NB4 (cell line): ENCODE measurements around the gene ERVH48-1.

Source experiments
- MAX ChIP-seq: IDR thresholded peaks from 2 replicates; pipeline ENCODE4 v1.6.1; 2011; ENCODE audit warnings: low read depth, low read length
- MYC ChIP-seq: IDR thresholded peaks from 2 replicates; pipeline ENCODE4 v1.6.1; 2011; ENCODE audit warnings: low read depth, low read length
- POLR2A ChIP-seq: IDR thresholded peaks from 2 replicates; pipeline ENCODE4 v1.6.1; 2011; ENCODE audit warnings: mild to moderate bottlenecking; ENCODE audit not compliant: insufficient read length; ENCODE audit errors: extremely low read depth
- TF ChIP-seq, protein P1 (sequence below): IDR thresholded peaks from one replicate; pipeline ENCODE4 v1.5.1; 2012; ENCODE audit warnings: low read depth, low read length

- TF ChIP-seq MYC (no peak), MAX (no peak), POLR2A (no peak)
- TF ChIP-seq, protein P1, sequence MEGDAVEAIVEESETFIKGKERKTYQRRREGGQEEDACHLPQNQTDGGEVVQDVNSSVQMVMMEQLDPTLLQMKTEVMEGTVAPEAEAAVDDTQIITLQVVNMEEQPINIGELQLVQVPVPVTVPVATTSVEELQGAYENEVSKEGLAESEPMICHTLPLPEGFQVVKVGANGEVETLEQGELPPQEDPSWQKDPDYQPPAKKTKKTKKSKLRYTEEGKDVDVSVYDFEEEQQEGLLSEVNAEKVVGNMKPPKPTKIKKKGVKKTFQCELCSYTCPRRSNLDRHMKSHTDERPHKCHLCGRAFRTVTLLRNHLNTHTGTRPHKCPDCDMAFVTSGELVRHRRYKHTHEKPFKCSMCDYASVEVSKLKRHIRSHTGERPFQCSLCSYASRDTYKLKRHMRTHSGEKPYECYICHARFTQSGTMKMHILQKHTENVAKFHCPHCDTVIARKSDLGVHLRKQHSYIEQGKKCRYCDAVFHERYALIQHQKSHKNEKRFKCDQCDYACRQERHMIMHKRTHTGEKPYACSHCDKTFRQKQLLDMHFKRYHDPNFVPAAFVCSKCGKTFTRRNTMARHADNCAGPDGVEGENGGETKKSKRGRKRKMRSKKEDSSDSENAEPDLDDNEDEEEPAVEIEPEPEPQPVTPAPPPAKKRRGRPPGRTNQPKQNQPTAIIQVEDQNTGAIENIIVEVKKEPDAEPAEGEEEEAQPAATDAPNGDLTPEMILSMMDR = no peak
Measured at GRCh38 chr21:42868196-42868595, 57.2 kb downstream of the ERVH48-1 start.
